22Rv1 (cell line): ENCODE data around the gene ABL1.

Experiments
- CTCF ChIP-seq: fragments of 450-650 bp; IDR thresholded peaks from 2 replicates; pipeline ENCODE4 v1.5.1; 2017; ENCODE audit warnings: mild to moderate bottlenecking
- ZFX ChIP-seq: fragments of 450-650 bp; IDR thresholded peaks from 2 replicates; pipeline ENCODE4 v1.6.1; 2017; ENCODE audit warnings: antibody characterized with exemption, borderline replicate concordance

DNA sequence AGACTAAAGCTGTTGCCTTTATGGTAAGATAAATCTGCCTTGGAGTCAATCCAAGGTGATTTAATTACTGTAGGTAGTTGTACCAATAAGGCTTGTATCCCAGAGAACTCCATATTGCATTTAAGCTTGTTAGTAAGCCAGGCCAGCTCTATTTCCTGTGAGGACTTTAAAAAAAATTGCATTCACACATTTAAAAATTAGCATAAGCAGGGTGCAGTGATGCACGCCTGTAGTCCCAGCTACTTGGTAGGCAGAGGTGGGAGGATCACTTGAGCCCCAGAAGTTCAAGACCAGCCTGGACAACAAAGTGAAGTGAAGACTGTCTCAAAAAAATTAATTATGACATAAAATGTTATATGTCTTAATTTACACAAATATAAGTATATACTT is 28.7 kb upstream of the ABL1 start:
- TF ChIP-seq CTCF (no peak), ZFX (no peak)
